CD4-positive, alpha-beta T cell treated with Interleukin-6 for 4 hours (primary cell): Measurements from ENCODE around the gene COX5A.
"Not testable (repeated sequence)": the region's sequence is repeated elsewhere in the genome, so short reads cannot be mapped to it uniquely, and the experiment has no call there.

Source experiments
- DNase-seq: peaks from one replicate; pipeline ENCODE4 v3.0.0-alpha.2; 2020; ENCODE audit warnings: mixed read lengths

The COX5A gene

GRCh38 chr15:74955017-74955416 is 17.1 kb upstream of the COX5A start:
- DNase-seq: no peak

GRCh38 chr15:74954515-74954914 is 16.6 kb upstream of the COX5A start:
- no peak for DNase-seq

- no peak for DNase-seq
Observed at GRCh38 chr15:74951006-74951405, 13.1 kb upstream of the COX5A start.

DNA sequence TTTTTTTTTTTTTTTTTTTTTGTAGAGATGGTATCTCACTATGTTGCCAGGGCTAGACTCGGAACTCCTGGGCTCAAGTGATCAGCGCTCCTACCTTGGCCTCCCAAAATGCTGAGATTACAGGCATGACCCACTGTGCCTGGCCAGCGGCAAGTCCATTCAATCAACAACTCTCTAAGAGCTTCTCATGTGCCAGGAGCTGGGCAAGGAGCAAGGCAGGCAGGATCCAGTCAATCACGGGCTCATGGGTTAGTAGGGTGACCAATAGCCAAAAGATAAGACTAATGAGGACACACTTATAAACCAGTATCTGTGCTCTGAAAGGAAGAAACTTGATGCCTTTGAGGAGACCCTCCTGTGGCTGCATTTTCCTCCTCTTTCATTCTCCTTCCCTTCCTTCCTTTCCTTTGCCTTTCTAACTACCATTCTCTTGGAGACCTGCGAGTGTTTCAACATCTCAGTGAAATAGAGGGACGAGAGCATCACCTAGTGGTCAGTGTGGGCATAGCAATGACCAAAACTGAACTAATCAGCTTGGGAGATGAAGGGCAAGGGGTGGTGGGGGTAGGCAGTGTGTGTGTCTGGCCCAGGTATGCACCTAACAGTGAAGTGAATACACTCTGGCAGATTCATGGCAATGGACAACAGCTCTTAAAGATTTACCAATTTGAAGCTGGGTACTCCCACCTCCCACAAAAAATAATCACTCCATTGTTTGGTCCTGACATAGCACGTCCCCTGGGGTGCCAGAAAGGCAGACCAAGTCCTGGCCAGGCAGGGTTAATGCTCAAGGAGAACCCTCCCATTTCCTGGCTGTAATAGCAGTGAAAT is 12.4 kb upstream of the COX5A start:
- peak; percentile 80 for DNase-seq

- DNase-seq: no peak
Observed at GRCh38 chr15:74937272-74937589, 642 bp downstream of the COX5A start.

DNA sequence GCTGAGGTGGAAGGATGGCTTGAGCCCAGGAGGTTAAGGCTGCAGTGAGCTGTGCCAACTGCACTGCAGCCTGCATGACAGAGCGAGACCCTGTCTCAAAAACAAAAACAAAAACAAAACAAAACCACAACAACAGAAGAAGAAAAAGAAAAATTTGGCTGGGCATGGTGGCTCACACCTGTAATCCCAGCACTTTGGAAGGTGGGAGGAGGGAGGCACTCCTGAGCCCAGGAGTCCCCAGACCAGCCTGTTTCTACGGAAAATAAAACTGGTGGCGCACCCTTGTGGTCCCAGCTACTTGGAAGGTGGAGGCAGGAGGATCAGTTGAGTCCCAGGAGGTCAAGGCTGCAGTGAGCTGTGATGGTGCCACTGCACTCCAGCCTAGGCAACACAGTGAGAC is 2.7 kb downstream of the COX5A start:
- DNase-seq: not testable (repeated sequence)

GRCh38 chr15:74933573-74933972 is 4.3 kb downstream of the COX5A start:
- DNase-seq: no peak

DNA sequence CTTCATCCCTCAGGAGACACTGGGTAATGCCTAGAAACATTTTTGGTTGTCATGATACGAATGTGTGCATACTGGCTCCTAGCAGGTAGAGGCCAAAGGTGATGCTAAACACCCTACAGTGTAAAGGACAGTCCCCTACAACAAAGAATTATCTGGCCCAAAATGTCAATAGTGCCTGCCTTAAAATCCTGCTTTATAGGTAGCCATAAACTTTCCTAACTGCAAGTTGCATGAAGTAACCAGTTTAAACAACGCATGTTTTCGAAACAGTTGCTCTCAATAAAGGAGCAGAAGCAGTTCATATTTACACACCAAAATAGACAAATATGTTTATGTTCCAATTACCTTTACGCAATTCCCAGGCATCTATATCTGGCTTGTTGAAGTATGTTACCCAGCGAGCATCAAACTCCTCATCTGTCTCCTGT is 9.1 kb downstream of the COX5A start:
- DNase-seq: no peak

GRCh38 chr15:74924525-74924924 is 13.3 kb downstream of the COX5A start:
- no peak for DNase-seq

DNA sequence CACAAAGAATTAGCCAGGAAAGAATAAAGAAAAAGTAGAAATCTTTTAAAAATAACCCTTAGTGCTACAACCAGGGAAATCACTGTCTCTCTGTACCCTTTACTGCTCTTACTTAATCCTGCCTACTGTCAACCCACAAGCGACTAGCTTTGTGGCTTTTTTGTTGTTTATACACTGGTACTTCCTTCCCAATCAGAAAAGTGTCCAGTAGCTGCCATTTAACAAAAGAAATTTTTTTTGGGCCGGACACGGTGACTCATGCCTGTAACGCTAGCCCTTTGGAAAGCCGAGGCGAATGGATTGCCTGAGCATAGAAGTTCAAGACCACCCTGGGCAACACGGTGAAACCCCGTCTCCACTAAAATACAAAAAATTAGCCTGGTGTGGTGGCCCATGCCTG is 17.4 kb downstream of the COX5A start:
- DNase-seq: no peak

DNA sequence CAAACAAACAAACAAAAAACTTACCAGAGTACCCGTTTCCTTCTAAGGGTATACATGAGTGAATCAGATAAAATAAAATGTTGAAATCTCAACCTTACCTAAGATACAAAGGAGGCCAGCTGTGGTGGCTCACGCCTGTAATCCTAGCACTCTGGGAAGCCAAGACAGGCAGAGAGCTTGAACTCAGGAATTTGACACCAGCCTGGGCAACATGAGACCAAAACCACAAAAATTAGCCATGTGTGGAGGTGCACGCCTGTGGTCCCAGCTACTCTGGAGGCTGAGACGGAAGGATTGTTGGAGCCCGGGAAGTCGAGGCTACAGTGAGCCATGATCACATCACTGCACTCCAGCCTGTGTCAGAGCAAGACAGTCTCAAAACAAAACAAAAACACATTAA is 20.2 kb downstream of the COX5A start:
- DNase-seq: no peak

DNA sequence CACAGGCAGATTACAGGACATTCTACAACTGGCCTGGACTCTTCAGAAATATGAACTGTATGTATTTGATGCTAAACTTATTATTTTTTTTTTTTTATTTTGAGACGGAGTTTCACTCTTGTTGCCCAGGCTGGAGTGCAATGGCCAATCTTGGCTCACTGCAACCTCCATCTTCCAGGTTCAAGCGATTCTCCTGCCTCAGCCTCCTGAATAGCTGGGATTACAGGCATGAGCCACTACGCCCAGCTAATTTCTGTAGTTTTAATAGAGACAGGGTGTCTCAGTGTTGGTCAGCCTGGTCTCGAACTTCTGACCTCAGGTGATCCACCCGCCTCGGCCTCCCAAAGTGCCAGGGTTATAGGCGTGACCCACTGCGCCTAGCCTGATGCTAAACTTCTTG is 24.1 kb downstream of the COX5A start:
- not testable (repeated sequence) for DNase-seq

GRCh38 chr15:74913041-74913440 is 24.8 kb downstream of the COX5A start:
- no peak for DNase-seq

DNA sequence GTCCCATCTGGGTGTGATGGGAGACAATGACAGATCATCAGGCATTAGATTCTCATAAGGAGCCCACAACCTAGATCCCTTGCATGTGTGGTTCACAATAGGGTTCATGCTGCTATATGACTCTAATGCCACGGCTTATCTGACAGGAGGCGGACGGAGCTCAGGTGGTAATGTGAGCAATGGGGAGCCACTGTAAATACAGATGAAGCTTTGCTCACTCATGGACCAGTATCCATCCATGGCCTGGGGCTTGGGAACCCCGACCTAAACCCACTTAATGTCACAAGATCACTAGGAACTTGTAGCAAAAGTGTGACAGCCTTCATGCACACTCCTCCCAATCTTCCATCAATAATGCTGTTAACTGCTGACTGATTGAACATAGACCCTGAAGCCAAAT is 29.2 kb downstream of the COX5A start:
- no peak for DNase-seq

GRCh38 chr15:74907163-74907870 is 30.6 kb downstream of the COX5A start:
- no peak for DNase-seq

GRCh38 chr15:74906450-74907162 is 31.3 kb downstream of the COX5A start, which contains the start of gene FAM219B:
FAM219B (minus strand) TSS chr15:74906851; CDS start chr15:74906800, 51 bp downstream.
- peak; percentile 76 for DNase-seq

DNA sequence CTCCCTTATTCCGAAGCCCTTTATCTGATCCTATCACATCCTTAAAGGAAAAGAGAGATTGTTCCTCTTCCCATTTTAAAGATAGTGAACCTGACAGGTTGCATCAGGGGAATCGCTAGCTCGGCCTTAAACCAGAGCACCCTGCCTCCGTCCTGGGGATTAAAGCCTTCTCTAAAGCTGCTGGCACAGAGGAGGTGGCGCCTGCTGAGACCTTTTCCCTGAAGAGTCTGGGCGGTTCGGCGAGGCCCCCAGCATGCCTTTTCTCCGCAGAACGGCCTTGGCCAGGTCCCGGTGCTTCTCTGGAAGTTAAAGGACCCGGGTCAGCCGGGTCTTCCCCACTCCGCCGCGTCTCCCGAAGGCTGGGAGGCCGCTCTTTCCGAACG is 31.8 kb downstream of the COX5A start:
- peak; percentile 40 for DNase-seq

DNA sequence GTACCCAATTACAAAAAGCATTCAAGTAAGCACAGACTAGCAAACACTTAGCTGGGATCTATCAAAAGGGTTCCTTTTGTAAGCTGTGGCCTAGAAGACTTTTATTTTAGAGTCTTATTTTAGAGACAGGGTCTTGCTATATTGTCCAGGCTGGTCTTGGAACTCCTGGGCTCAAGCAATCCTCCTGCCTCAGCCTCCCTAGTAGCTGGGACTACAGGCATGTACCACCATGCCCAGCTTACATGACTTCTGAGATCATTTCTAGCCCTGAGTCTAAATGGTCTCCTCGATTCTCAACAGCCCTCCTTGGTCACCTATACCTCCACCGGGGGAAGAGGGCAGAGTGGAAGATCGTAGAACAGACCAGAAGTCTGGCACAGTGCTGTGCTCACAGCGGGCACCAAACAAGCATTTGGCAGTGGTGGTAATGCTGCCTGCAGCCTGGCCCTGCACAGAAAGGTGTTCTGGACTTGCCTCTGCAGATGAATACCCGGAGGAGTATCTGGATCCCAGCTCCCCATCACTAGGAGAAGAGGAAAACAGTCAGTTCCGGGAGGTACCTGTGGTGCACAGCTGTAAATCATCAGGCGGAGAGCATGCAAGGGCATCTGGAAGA is 33.6 kb downstream of the COX5A start:
- DNase-seq: no peak

- no peak for DNase-seq
Observed at GRCh38 chr15:74903676-74904075, 34.2 kb downstream of the COX5A start.

DNA sequence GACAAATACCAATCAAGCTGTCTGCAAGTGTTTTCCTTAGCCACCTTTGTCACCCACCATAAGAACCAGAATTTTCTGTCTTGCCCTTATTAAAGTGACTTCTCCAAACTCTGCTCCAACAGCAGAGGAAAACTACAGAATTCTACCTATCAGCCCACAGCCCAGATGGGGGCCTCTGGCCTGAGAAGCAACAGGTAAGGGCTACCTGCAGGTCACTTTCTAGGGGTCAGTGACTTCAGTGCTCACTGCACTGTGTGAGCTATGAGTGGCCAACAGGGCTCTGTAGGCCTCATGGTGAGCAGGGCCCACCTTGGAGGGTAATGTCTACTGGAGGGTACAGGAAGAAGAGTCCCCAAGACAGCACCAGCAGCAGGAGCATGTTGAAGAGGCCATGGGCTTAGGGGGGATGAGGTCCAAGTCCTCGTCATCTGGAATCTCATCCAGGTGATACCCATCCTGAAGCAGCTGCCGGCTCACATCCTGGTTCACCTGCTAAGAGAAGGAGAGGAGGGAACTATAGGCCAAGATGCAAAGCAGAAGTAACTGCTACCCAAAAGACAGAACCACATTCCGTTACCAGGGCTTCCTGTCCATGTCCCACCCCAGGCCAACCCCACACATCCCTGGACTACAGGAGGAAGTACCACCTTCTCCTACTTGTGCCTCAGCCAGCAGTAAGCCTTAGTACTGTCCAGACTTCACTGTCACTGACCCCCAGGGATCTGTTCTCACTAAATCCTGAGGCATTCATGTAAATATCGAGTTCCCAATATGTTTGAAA is 35.4 kb downstream of the COX5A start:
- DNase-seq: no peak

DNA sequence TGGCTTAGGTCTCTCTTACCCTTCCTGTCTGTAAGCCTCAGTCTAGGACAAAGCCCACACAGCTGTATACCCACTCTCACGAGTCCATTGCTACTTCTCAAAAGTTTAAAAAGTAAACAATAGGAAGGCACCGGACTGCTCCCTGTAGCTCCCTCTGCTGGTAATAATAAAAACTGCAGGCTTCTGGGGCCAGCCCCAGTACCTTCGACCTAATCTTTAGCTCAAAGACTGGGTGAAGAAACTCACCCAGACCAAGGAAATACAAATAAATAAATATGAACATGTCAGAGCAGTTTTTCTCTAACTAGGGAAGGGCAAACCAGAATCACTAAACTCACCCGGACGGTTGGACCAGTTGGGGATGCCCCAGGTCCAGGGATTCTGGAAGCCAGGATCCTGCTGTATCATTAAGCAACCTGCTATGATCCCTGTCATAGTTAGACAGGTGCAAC is 36.2 kb downstream of the COX5A start:
- DNase-seq: peak; percentile 67

DNA sequence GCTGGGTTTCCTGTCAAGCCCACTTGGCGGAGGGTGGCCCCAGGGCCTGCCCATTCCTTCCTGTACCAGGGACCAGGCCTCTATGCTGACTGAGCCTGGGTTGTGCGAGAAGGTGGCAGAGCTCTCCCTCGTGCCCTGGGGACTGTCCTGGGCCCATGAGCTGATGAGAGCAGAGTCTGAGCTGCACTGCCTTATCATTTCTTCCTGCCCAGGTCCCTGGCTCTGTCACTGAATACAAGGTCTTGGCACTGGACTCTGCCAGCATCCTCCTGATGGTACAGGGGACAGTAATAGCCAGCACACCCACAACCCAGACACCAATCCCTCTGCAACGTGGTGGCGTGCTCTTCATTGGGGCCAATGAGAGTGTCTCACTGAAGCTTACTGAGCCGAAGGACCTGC is 40.6 kb downstream of the COX5A start:
- no peak for DNase-seq
